Ishikawa (cell line): ENCODE results near the gene CHST5.

Experiments
- CEBPB ChIP-seq: IDR thresholded peaks from 2 replicates; pipeline ENCODE4 v1.6.1; 2012
- CREB1 ChIP-seq: IDR thresholded peaks from 2 replicates; pipeline ENCODE4 v1.6.1; 2012; ENCODE audit warnings: low read depth
- EGR1 ChIP-seq: IDR thresholded peaks from 2 replicates; pipeline ENCODE4 v1.6.1; 2012
- EP300 ChIP-seq: IDR thresholded peaks from 2 replicates; pipeline ENCODE4 v1.6.1; 2012; ENCODE audit warnings: borderline replicate concordance
- FOXM1 ChIP-seq: IDR thresholded peaks from 2 replicates; pipeline ENCODE4 v1.6.1; 2012; ENCODE audit warnings: low read depth, borderline replicate concordance
- MAX ChIP-seq: IDR thresholded peaks from 2 replicates; pipeline ENCODE4 v1.6.1; 2012
- NFIC ChIP-seq: IDR thresholded peaks from 2 replicates; pipeline ENCODE4 v1.6.1; 2012
- RAD21 ChIP-seq: IDR thresholded peaks from 2 replicates; pipeline ENCODE4 v1.6.1; 2012; ENCODE audit warnings: low read depth
- REST ChIP-seq: IDR thresholded peaks from 2 replicates; pipeline ENCODE4 v1.6.1; 2012; ENCODE audit warnings: low read depth, mild to moderate bottlenecking
- TAF1 ChIP-seq: IDR thresholded peaks from 2 replicates; pipeline ENCODE4 v1.6.1; 2012; ENCODE audit warnings: low read depth, mild to moderate bottlenecking
- TEAD4 ChIP-seq: IDR thresholded peaks from 2 replicates; pipeline ENCODE4 v1.6.1; 2012
- USF1 ChIP-seq: IDR thresholded peaks from 2 replicates; pipeline ENCODE4 v1.6.1; 2012
- YY1 ChIP-seq: IDR thresholded peaks from 2 replicates; pipeline ENCODE4 v1.6.1; 2012; ENCODE audit warnings: low read depth

GRCh38 chr16:75556431-75556950, 20.6 kb upstream of the CHST5 start:
- TF ChIP-seq TAF1 (no peak), RAD21 (no peak), EGR1 (no peak), TEAD4 (no peak), EP300 (no peak), CREB1 (no peak), FOXM1 (no peak), USF1 (no peak), CEBPB (no peak), MAX (no peak), YY1 (no peak), REST (no peak), NFIC (no peak)
